Measurements from ENCODE around the gene DLX6. TPM values are rescaled to one million over a fixed set of nuclear protein-coding genes. Genes with fewer than 3 reads are reported as not detected.

The DLX6 gene
- total RNA-seq, 1 donor from 2014 or later, result 0.38 TPM

DNA sequence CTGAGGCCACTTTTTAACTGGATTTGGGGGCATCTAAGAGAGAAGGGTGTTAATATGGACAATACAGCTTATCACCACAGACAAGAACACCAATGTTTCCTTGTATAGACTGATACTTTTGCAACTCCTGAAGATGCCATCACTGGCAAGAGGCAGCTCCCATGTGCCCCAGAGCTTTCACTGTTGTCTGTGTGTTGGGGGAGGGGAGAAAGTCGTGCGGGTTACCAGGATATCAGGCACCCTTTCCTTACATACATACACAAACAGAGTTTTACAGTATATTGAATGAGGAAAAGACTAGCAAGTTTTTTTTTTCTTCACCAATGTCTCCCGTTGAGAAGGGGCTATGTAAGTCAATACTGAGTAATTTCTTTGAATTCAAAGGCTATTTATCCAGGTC, 4.1 kb upstream of the DLX6 start:
- no peak for TF ChIP-seq CTCF (IDR thresholded peaks at IDR 0.05; ENCODE audit: unreplicated experiment)
- DNase-seq (ENCODE audit: low spot score, unreplicated experiment), result no peak
- Mint-ChIP-seq H3K36me3 (ENCODE audit: insufficient read depth) (no peaks in the 10 kb centered on the region), H3K27me3 (peaks cover 91% of the 10 kb centered on the region), H3K9me3 (ENCODE audit: low read depth) (no peaks in the 10 kb centered on the region), H3K27ac (no peak overlapping the region), H3K4me3 (ENCODE audit: low read depth) (no peak overlapping the region), H3K4me1 (ENCODE audit: low read depth) (peaks cover 3% of the 10 kb centered on the region)

- Mint-ChIP-seq H3K4me3 (ENCODE audit: low read depth) (no peak overlapping the region), H3K36me3 (ENCODE audit: insufficient read depth) (no peaks in the 10 kb centered on the region)
- no peak for DNase-seq (ENCODE audit: low spot score, unreplicated experiment)
Measured at GRCh38 chr7:97001656-97002554, 3.4 kb upstream of the DLX6 start.

DNA sequence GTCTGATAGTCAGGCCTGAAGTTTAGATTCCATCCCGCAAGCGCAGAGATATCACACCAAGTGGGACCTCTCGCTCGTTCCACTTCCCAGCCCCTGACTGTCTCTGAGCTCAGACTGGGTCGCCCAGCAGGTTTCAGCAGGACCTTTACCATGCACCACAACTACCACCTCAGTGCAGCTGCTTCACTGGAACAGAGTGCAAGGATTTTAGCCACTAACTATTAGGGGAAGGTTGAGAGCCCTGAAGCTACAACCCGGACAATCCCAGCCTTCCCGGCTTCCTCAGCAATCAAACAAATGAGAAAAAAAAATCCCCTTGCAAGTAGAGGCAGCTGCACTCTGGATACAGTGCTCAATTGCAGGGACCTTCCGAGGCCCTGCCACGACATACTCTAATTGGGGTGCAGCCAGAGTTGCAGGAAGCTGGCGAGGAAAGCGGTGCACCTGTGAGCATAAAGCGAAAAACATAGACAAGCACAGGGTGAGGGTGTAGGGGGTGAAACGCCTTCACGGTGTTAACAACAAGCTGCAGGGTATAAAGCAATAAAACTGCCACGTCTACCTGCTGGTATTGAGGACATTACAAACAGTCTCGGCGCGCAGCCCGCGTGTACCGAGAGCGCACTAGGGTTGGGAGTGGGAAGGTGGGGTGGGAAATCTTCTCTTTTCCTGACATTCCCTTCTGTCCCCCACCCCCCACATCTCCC, 2.6 kb upstream of the DLX6 start:
- Mint-ChIP-seq H3K27me3 (peaks cover 89% of the 10 kb centered on the region), H3K36me3 (ENCODE audit: insufficient read depth) (no peaks in the 10 kb centered on the region), H3K4me3 (ENCODE audit: low read depth) (no peak overlapping the region), H3K27ac (no peak overlapping the region), H3K4me1 (ENCODE audit: low read depth) (peaks cover 3% of the 10 kb centered on the region), H3K9me3 (ENCODE audit: low read depth) (no peaks in the 10 kb centered on the region)
- no peak for DNase-seq (ENCODE audit: low spot score, unreplicated experiment)
- TF ChIP-seq CTCF (IDR thresholded peaks at IDR 0.05; ENCODE audit: unreplicated experiment), result no peak

More at GRCh38 chr7:97001656-97002554, 3.4 kb upstream of the DLX6 start:
- Mint-ChIP-seq H3K27ac (no peak overlapping the region), H3K27me3 (peaks cover 89% of the 10 kb centered on the region), H3K9me3 (ENCODE audit: low read depth) (no peaks in the 10 kb centered on the region), H3K4me1 (ENCODE audit: low read depth) (peaks cover 3% of the 10 kb centered on the region)
- no peak for TF ChIP-seq CTCF (IDR thresholded peaks at IDR 0.05; ENCODE audit: unreplicated experiment)

DNA sequence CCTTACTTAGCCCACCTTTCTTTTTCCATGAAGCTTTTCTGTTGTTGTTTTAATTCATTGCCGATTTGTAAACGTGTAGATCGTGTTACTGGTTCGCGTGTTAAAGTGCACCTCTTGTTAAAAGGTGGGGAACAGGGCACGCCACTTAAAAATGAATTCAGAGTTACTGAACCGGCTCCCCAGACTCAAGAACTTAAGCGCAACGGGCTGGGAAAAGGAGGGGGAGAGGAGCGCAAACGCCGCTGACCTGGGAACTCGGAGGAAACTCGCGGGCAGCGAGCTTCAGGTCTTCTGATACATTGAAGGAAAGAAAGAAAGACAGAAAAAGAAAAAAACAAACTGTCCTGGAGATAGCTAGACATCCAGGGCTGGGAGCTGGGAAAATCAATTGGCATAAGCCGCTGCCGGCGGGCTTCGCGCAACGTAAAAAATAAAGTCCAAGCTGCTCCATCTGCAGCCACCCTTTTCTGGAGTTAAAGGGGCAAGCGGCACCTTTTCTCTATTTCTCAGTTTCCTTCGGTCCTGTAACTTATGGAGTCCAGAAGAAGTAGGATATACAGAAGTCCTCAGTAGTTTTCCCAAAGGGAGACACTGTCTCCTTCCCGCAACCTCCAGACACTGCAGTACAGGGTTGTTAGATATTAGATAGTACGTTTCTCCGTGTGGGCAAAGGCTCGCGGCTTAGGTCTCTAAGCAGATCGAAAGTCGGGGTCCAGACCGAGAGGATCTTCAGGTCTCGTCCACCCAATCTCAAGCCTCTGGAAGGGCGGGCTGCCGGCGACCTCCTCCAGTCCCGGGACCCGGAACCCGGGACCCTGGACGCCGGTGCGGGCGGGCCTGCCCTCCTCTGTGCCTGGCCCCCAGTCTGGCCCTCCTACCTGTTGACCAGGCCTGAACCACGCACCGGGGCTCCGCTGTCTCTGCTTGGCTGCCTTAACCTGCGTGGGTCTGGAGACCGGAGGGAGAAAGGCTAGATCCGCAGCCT, 1.8 kb upstream of the DLX6 start:
- TF ChIP-seq CTCF (IDR thresholded peaks at IDR 0.05; ENCODE audit: unreplicated experiment), result no peak
- H3K4me3 Mint-ChIP-seq (ENCODE audit: low read depth), result no peak overlapping the region
- DNase-seq (ENCODE audit: low spot score, unreplicated experiment), result no peak
- peaks cover 89% of the 10 kb centered on the region for H3K27me3 Mint-ChIP-seq
- no peaks in the 10 kb centered on the region for H3K9me3 Mint-ChIP-seq (ENCODE audit: low read depth)
- H3K4me1 Mint-ChIP-seq (ENCODE audit: low read depth), result peaks cover 3% of the 10 kb centered on the region
- no peak overlapping the region for H3K27ac Mint-ChIP-seq
- no peaks in the 10 kb centered on the region for H3K36me3 Mint-ChIP-seq (ENCODE audit: insufficient read depth)

Measured in progenitor cell of endocrine pancreas (in vitro differentiated cells).